Tongue (tissue), 2 donors: Measurements from ENCODE around the gene CPNE5. TPM values are rescaled to one million over a fixed set of nuclear protein-coding genes. Genes with fewer than 3 reads are reported as not detected.

Experiments used
- DNase-seq: peaks from one replicate; pipeline ENCODE4 v3.0.0-alpha.2; 2015
- total RNA-seq: library from RNA; depleted of rRNA; stranded (reverse); fragments of >200 nt; gene quantifications from one replicate; pipeline ENCODE4 v1.2.3, GENCODE V29; 2014

Gene CPNE5
- total RNA-seq, 1 donor from 2014 or later: 8.7 TPM

DNA sequence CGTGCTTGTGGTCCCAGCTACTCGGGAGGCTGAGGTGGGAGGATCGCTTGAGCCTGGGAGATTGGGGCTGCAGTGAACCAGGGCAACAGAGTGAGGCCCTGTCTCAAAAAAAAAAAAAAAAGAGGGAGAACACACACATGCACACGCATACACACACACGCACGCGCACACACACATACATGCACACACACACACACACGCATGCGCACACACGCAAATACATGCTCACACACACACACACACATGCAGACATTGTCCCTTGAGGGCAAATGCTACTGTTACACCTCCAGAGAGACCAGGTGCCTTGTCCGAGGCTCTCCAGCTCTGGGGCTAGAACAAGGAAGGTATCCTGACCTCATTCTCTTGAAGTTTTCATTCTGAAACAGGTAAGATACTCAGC, 77.1 kb downstream of the CPNE5 start:
- no peak for DNase-seq

DNA sequence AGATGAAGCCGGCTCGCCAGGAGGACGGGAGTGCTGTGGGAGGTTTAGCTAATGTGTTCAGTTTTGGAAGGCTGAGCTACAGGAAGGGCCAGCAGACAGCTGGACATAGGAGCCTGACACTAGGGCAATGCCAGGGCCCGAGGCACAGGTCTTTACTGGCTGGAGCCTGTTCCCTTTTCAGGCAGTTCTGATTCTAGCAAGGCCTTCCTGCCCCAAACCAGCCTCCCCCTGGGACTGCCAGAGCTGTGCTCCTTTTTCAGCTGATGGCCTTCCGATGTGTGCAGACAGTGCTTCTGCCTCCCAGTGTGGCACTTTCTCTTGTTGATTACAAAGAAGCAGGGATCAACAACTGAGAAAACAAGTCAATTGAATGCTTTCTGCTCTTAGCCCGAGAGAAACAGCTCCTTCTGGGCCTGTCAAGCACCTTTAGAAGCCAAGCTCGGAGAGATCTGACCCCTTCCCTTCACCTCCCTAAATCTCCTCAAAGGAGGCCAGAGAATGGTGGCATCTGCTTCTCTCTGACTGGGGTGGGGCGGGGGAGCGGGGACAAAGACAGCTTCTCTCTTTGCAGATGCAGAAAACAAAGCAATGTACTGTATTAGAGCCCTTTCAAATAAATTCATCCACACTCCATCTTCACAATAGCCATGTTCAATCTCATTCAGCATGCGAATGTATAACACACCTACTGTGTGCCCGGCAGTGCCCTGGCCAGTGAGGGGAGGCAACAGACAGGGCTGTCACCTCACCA, 78.4 kb downstream of the CPNE5 start:
- DNase-seq: no peak

DNA sequence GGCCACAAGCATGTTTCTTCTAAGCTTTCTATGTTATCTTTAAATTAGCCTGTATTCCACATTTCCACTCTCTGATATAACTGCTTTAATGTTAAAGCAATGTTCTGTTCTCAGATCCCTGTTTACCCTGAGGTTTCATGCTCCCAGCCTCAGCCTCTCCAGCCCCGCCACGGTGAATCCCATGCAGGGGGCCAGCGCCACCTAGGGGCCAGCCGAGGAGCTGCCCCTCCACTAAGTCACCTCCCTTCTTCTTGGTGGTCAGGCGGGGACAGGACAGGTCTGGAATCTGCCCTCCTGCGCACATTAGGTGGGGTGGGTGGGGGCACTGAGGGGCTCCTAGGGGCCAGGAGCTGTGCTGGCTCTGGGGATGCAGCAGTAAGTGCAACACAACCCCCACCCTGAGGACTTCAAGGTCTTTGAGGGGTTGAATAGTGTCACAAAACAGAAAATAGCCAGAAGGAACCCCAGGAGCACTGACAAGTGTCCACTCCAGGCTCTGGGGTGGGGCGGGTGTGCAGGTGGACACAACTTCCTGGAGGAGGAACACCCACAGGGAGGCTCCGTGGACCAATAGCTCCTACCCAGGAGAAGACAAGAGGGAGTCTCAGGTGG, 80.0 kb downstream of the CPNE5 start:
- DNase-seq: peak; percentile 90

DNA sequence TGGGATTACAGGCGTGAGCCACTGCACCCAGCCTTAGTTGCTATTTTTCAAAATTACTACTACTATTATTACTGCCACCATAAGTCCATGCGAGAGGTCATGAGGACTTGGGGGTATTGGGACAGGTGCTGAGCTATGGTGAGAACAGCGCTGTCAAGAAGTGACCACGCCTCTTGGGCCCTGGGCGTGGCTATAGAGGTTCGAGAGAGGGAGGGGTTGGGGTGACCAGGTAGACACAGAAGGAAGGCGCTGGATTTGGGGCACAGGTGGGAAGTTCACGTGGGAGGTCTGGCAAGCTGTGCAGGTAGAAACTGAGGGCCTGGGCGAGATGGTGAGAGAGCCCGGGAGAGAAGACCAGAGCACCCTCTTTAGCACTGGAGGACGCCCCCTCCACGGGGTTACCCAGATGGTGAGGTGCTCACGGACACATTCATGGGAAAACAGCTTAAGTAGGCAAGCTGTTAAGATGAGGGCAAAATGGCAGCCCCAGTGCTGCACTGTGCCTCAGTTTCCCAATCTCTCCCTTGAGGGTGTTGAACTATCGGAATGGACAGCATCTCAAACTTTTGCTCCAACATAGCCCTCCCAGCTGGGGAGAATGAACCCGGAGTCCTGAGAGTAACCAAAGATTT, 80.6 kb downstream of the CPNE5 start:
- no peak for DNase-seq

DNA sequence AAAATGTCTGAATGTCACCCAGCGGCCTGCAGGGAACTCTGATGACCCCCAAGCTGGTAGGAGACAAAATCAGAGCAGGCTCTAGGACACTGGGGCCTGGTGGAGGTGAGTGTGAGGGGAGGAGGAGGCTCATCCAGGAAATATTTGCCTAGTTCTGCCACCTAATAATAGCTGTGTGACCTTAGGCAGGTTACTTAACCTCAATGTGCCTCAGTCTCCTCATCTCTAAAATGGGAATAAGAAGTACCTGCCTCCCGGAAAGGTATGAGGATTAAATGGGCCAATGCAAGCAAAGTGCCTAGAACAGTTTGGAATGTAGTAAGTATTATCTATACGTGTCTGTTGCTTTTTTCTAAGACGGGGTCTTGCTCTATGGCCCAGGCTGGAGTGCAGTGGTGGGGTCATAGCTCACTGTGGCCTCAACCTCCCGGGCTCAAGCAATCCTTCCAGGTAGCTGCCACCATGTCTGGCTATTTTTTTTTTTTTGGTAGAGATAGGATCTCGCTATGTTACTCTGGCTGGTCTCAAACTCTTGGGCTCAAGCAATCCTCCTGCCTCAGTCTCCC, 81.2 kb downstream of the CPNE5 start:
- no peak for DNase-seq

DNA sequence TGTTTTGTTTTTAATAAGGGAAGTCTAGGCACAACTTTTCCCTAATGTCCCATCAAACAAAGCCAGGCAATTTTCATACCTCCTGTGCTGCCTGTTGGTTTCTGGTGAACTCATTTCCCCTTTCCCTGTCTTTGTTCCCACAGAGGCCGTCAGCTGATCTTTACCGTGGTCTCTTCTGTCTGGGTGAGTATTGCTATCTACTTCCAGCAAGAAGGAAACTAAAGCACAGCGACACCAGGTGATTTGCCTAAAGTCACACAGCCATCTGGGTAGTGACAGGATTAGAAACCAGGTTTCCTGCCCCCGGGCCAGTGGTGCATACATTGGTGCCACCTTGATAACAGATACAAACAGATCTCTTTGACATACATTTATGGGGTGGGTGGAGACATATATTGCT, 82.0 kb downstream of the CPNE5 start:
- no peak for DNase-seq

DNA sequence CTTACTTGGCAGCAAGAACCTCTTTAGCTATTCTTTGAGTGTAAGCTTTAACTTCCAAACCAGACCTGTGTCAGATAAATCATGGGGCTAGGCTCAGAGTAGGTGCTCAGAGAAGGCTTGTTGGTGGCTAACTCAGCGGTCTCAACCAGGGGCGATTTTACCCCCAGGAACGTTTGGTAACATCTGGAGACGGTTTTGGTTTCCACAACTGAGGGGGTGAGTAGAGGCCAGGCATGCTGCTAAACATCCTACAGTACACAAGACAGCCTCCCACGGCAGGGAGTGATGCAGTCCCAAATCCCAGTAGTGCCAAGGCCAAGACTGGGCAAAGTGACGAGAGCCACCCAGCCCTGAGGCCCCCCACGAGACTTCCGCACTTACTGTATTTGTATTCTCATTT, 82.5 kb downstream of the CPNE5 start:
- DNase-seq: no peak

DNA sequence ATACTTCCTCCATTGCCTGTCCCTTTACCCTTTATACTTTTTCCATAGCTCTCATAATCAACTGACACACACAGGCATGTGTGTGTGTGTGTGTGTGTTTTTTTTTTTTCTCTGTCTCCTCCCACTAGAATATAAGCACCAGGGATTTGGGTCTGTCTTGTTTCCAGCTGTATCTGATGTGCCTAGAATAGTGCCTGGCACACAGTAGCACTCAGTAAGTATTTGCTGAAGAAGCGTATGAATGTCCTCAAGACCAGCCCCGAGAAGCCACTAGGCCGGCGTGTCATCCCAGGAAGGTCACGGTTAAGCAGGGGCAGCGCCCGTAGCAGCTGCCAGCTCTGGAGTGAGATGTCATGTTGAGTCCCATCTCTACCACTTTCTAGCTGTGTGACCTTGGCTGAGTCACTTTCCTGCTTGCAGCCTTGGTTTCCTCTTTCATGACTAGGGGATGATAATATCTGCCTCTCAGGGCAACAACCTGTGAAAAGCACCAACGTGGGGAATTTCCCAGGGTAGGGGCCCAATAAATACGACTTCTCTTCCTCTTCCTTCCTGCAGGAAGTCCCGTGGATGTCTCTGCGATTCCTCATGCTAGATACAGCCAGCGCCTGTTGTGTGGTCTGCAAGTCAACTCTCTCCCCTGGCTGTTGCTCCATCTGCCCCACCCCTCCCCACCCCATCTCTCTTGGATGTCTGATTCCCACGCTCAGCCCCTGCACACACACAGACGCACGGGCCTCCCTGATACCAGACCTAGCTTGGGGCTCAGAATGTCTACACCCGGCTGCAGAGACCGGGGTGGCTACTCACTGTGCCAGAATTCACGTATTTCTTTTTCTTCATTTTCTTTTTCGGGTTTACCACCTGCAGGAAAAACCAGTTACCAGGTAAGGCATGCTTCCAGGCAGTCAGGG, 83.6 kb downstream of the CPNE5 start:
- DNase-seq: no peak

DNA sequence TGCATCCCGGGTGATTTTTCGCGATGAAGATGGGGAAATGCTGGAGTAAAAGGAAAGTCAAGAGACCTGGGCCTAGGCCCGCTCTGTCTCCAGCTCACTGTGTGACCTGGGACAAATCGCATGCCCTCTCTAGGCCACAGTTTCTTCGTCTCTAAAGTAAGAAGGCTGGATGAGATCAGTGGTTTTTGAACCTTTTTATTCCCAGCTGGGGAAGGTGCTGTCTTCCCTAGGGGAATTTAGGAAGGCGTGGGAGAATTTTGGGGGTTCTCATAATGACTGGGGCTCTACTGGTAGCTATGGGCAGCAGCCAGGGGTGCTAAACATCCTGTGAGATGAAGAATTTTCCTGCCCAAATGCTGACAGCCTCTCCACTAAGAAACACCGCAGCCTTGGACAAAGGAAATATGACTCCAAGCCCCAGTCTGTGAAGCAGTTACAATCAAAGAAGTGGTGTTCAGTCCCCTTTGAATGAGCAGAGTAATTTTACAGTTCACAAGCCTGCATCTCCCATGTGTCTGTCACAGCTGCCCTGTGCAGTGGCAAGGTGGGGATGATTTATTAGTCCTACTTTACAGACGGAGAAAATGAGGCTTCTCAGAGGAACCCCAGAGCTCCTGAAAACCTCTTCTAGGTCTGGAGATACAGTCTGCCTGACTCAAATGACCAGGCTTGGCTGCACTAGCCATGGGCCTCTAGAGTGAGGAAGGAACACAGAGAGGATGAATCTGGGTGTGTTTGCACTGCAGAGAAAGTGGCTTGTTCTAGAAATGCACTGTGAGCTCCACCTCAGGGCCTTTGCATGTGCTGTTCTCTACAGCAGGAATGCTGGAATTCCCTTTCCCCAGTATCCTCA, 84.4 kb downstream of the CPNE5 start:
- no peak for DNase-seq

DNA sequence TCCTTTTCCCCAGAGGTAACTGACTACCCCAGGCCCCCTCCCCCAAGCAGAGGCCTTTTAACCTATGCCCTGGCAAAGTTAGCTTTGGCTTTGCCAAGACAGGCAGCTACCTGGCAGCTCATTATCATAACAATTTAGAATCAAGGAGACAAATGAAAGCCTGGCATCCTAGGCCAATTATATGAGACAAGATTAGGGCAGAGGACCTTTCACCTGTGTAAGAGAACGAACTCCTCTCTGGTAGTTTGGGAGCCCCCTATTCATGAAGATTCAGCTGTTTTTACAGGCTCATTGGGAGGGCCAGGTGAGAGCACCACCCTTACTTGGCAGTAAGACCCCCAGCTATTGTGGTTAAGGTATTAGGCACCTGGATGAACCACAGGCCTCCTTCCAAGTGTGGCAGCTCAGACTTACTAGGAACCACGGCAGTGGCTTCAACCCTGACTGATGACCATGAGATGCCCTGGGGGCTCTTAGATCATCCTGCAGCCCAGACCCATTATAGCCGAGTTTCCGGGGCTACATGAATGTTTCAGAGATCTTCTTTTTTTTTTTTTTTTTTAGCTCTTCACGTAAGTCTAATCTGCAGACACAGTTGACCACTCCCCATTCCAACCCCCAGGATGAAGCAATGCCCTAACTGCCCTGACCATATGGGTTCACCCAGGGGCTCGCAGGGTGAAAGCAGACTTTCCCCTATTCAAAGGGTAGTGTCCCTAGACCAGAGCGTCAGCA, 85.4 kb downstream of the CPNE5 start:
- DNase-seq: no peak

DNA sequence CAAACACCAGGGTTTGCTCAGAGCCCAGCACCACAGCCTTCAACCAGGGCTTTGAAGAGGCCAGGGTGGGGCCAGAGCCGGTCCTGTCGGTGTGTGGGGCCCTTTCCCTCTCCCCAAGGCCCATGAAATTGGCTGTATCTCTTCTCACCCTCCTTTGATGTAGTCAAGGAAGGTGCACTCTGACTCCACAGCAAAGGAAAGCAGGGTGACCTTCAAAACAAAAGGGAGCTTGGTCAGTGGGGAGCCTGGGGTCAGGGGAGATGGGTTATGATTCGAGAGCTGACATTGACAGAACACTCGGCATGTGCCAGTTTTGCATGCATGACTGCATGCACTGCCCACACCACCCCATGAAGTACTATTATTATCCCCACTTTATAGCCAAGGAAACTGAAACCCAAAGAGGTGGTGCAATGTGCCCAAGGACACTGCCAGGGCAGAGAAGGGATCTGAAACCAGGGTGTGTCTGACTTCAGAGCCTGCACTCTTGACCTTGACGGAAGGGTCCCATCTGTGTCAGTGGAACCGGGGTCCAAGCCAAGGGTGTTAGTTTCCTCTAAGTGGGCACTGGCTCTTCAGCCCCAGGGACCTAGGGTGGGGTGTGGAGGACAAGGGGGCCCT, 86.2 kb downstream of the CPNE5 start:
- DNase-seq: no peak

DNA sequence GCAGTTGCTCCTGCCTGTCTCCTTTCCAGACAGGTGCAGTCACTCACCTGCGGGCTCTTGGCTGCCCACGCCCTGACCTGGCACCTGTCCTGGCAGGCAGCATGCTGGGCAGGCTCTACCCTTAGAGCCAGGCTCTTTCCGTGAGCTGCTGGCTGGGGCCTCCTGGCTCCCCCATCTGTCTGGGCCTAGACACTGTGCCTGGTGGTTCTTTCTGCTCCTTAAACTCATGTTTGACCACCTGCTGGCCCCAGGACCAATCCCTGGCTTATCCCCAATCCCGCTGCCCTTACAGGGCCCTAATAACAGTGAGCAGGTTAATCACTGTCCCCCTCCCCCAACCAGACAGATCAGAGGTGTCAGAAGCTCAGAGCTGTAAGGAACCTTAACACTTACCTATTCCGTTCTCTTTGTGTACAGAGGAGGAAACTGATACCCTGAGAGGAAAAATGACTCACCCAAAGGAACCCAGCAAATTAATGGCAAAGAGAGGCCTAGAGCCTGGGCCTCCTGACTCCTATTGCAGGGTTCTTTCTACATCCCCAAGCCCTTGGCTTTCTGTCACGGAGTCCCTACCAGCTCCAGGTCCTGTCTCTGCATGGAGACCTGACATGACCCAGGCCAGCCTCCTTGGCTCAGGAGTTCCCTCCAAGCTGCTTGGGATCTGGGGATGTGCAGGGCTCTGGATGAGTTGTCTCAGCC, 86.9 kb downstream of the CPNE5 start:
- no peak for DNase-seq

DNA sequence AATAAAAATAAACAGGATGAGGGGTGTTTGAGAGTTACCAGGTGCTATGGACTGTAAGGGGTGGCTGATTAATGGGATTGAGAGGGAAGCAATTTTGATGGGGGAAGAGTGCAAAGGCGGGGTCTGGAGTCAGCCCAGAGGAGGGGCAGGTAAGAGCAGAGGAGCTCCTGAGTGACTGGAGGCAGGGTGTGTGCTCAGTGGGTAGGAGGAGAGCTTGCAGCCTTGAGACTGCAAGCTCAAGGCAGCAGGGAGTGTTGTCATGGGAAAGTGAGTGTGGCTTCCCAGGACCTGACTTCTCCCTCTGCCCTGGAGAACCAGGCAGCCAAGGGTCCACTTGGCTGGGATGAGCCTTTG, 87.4 kb downstream of the CPNE5 start:
- no peak for DNase-seq

DNA sequence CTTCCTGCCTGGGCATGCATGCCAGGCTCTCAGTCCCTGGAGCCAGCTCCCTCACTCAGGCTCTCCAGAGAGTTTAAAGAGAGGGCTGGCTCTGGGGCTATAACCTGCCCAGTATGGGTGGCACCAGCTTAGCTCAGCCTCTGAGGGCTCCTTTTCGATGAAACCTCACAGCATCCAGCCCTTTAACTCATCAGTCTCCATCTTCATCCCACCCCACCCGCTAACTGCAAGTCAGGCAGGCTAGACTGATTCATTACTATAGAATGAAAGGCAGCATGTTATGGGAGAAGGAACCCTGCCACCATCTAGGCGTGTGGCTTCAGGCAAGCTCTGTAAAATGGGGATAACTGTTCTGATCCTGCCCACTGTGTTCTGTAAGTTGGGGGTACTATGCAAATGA, 88.2 kb downstream of the CPNE5 start:
- no peak for DNase-seq

DNA sequence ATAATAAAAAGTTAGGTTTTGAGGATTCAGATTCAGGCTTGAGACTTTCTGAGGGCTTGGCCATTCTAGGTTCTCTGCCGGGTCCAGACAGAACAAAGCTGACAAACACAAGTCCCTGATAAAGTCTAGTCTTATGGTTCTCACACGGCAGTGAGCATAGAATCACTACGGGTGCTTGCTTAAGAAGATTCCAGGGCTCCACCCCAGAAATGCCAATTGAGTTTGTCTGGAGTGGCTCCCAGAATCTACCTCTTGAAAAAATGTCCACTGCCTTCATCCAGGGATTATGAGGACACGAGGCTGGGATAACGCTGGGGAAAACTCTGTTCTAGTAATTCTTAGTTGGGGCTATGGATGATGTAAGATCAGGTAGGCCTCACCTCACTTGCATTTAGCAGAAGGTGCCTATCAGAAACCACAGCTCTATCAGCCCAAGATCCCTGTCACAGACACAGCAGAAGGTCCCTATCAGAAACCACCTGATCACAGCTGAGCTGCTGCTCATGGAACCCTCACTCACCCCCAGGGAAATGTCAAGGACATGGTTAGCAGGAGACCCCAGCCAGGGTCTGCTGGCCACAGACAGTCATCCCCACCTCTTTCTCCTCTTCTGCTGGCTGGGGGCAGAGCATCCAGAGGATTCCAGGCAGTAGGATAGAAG, 89.3 kb downstream of the CPNE5 start:
- no peak for DNase-seq

DNA sequence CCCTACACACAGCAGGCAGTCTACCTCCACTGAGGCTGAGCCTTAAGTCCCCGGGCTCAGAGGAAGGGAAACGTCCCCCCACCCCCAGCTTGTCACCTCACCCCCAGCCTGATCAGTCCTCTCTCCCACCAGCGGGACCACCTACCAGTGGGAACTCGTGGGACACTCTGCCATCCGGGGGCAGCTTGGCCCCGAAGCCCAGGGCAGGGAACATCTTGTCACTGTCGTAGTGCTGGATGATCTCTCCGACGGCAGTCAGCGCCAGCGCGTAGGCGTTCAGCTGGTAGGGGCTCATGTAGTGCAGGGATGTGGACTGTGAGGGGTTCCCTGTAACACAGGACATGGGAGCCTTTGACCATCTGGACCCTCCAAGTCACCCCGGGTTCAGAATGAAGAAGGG, 93.0 kb downstream of the CPNE5 start:
- no peak for DNase-seq

DNA sequence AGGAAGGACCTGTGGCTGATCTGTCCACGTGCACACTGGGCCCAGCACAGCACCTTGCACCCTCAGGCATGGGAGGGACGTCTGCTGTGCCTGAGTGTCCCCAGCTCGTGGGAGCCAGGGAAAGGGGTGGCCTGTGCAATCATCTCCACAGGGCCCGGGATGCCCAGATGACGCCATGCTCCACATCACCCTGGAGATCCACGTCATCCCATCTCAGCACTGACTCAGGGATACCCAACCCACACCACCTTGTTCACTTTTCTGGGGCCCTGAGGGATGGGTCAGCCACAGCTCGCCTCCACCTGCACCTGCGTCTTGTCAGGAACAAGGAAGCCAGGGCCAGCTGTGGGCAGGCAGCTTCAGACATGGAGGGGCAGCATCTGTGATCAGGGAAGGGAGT, 93.4 kb downstream of the CPNE5 start:
- DNase-seq: no peak

DNA sequence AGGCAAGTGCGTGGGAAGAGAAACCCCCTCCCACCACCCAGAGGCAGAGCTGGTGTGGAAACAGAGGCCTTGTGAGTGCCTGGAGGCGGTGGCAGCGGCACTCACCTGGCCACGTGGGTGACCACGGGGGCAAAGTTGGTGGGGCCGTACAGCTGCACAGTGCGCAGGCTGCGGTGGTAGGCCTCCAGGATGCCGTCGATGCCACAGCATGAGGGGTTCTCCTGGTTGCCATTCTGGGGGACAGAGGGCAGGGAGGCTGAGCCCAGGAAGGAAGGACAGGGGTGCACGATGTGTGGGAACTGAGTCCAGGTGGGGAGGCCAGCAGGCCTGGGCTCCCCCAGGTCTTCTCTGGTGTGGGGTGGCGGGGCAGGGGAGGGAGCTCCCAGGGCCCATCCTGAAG, 94.0 kb downstream of the CPNE5 start:
- no peak for DNase-seq

DNA sequence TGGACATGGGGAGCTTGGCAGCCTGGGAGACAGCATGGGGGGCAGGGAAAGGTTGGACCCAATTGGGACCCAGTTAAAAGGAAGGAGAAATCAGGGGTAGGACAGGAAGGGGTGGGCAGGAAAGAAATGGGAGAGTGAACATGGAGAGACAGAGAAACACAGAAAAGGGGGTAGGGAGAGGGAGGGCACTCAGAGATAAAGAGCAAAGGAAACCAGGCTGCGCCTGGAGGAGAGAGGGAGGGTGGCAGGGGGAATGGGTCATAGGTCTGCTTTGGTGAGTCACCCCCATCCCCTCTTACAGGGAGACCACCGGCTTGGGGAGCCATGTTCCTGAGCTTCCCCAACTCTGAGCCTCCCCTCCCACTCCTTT, 95.0 kb downstream of the CPNE5 start:
- DNase-seq: no peak
